ENCODE results near the gene COLGALT1. TPM values are rescaled to one million over a fixed set of nuclear protein-coding genes. Genes with fewer than 3 reads are reported as not detected.

COLGALT1 gene
- total RNA-seq, 4 donors from 2014 or later = 74.5 to 141 (median 88.2) TPM

- TF ChIP-seq POLR2A (IDR thresholded peaks at IDR 0.05) (no peak), EP300 (IDR thresholded peaks at IDR 0.05) (no peak), CTCF (IDR thresholded peaks at IDR 0.05) (no peak)
- Histone ChIP-seq H3K27ac (no peak overlapping the region), H3K4me3 (no peak overlapping the region), H3K27me3 (peaks cover 0 to 17% of the 10 kb centered on the region in 2 donors), H3K36me3 (no peaks in the 10 kb centered on the region), H3K4me1 (peaks cover 0 to 12% (median 0%) of the 10 kb centered on the region in 4 donors), H3K9me3 (no peaks in the 10 kb centered on the region)
- WGBS, 2 donors = 82 to 90% methylated on average over 9 of the region's 9 CpGs
- DNase-seq (ENCODE audit: low spot score in 2 of 2) = no peak
Observed at GRCh38 chr19:17598953-17599352, 43.5 kb downstream of the COLGALT1 start.

- 41 to 54% methylated on average over 10 of the region's 10 CpGs for WGBS, 2 donors
- TF ChIP-seq CTCF (IDR thresholded peaks at IDR 0.05) (no peak), EP300 (IDR thresholded peaks at IDR 0.05) (no peak), POLR2A (IDR thresholded peaks at IDR 0.05) (no peak)
- no peak overlapping the region for H3K27ac ChIP-seq
- no peak overlapping the region for H3K4me3 ChIP-seq
- peaks cover 0 to 17% of the 10 kb centered on the region in 2 donors for H3K27me3 ChIP-seq
- H3K9me3 ChIP-seq = no peaks in the 10 kb centered on the region
- peaks cover 0 to 12% (median 0%) of the 10 kb centered on the region in 4 donors for H3K4me1 ChIP-seq
- DNase-seq (ENCODE audit: low spot score in 2 of 2) = no peak
- no peaks in the 10 kb centered on the region for H3K36me3 ChIP-seq
Observed at GRCh38 chr19:17599780-17600179, 44.3 kb downstream of the COLGALT1 start.

DNA sequence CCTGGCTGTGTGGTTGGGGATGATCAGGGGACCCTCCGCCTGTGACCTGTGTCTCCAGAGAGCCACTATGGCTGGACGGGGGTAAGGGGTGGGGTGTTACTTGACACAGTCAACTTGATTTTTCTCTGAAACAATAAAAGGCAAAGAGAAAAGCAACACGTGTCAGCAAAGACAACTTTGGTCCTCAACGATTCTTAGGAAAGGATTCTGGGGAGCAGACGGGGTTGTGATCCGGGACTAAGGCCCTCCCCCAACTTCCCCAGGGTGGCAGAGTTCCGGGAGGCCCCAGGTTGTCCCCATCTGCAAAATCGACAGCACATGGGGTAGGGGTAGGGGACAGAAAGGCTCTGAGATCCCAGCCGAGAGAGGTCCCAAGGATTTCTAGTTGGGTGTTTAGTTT lies 46.2 kb downstream of the COLGALT1 start:
- Histone ChIP-seq H3K4me1 (peaks cover 0 to 26% (median 8%) of the 10 kb centered on the region in 4 donors), H3K36me3 (no peaks in the 10 kb centered on the region), H3K4me3 (no peak overlapping the region), H3K27me3 (peaks cover 0 to 34% of the 10 kb centered on the region in 2 donors), H3K27ac (no peak overlapping the region), H3K9me3 (no peaks in the 10 kb centered on the region)
- TF ChIP-seq CTCF (IDR thresholded peaks at IDR 0.05) = no peak
- TF ChIP-seq EP300 (IDR thresholded peaks at IDR 0.05) = no peak
- TF ChIP-seq POLR2A (IDR thresholded peaks at IDR 0.05) = no peak
- DNase-seq (ENCODE audit: low spot score in 2 of 2) = no peak
- 10 to 12% methylated on average over 9 of the region's 9 CpGs for WGBS, 2 donors

GRCh38 chr19:17602217-17602616 lies 46.8 kb downstream of the COLGALT1 start:
- TF ChIP-seq CTCF (IDR thresholded peaks at IDR 0.05) (no peak), EP300 (IDR thresholded peaks at IDR 0.05) (no peak), POLR2A (IDR thresholded peaks at IDR 0.05) (no peak)
- no peak for DNase-seq (ENCODE audit: low spot score in 2 of 2)
- no peak overlapping the region for H3K4me3 ChIP-seq
- H3K27ac ChIP-seq = no peak overlapping the region
- H3K36me3 ChIP-seq = no peaks in the 10 kb centered on the region
- H3K4me1 ChIP-seq = peaks cover 0 to 29% (median 9%) of the 10 kb centered on the region in 4 donors
- H3K27me3 ChIP-seq = peaks cover 0 to 36% of the 10 kb centered on the region in 2 donors
- 50 to 54% methylated on average over 8 of the region's 8 CpGs for WGBS, 2 donors
- H3K9me3 ChIP-seq = no peaks in the 10 kb centered on the region

DNA sequence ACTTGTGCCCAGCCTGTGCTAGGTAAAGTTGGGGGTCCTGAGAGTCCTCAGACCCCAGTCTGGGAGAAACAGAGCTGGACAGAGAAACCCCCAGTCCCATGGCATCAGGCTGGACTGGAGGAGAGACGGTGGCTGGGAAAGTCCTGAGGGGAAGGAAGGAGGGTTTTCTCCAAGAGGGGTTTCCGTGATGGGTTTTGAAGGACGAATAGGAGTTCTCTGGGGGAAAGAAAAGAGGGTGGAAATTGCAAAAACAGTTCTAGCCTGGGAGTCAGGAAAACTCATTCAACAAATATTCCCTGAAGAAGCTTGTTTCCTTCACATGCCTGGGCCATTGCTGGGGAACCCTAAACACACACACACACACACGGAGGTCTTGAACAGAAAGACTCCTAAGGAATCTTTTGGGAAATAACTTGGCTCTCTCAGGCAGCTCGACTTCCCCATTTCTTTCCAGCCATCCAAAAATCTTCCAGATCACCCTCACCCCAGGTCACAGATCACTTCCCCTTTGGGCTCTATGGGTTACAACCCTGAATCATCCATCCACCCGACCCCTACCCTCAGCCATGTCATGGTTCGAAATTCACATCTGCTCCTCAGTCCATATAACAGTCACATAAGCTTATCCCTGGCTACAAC lies 47.5 kb downstream of the COLGALT1 start:
- H3K27me3 ChIP-seq = peaks cover 0 to 36% of the 10 kb centered on the region in 2 donors

More for the DNA sequence above, 47.5 kb downstream of the COLGALT1 start:
- TF ChIP-seq EP300 (IDR thresholded peaks at IDR 0.05) = no peak
- TF ChIP-seq CTCF (IDR thresholded peaks at IDR 0.05) = no peak
- no peak for TF ChIP-seq POLR2A (IDR thresholded peaks at IDR 0.05)
- no peak for DNase-seq (ENCODE audit: low spot score in 2 of 2)
- no peak overlapping the region for H3K4me3 ChIP-seq
- WGBS, 2 donors = 62 to 68% methylated on average over 7 of the region's 7 CpGs
- no peak overlapping the region for H3K27ac ChIP-seq
- H3K9me3 ChIP-seq = no peaks in the 10 kb centered on the region
- peaks cover 0 to 29% (median 9%) of the 10 kb centered on the region in 4 donors for H3K4me1 ChIP-seq
- no peaks in the 10 kb centered on the region for H3K36me3 ChIP-seq
